Posterior cingulate gyrus (tissue), 11 donors: ENCODE data around the gene PGR.
"Not testable (repeated sequence)": the region's sequence is repeated elsewhere in the genome, so short reads cannot be mapped to it uniquely, and the experiment has no call there.

Source experiments
- DNase-seq, 10 donors: peaks; one replicate each; pipeline versions ENCODE4 v3.0.0 to v3.0.0-alpha.2; 2020 to 2021; ENCODE audit warnings: mixed read lengths in 3 of 10
- intact Hi-C: fragments of 100-400 bp; cut with DNase I; formaldehyde crosslinking; loops from one replicate; pipeline ENCODE4 v1.15.1; 2023

The PGR gene

DNA sequence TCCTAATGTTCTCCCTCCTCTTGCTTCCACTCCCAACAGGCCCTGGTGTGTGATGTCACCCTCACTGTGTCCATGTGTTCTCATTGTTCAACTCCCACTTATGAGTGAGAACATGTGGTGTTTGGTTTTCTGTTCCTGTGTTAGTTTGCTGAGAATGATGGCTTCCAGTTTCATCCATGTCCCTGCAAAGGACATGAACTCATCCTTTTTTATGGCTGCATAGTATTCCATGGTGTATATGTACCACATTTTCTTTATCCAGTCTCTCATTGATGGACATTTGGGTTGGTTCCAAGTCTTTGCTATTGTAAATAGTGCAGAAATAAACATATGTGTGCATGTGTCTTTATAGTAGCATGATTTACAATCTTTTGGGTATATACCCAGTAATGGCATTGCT is 115.9 kb downstream of the PGR start:
- intact Hi-C loops, DNase-seq: not testable (repeated sequence)

GRCh38 chr11:101011881-101012280 is 117.7 kb downstream of the PGR start:
- intact Hi-C loops, result no loop called here
- DNase-seq, result no peak

- DNase-seq, result no peak
- intact Hi-C loops, result no loop called here
These were observed 118.7 kb downstream of the PGR start for GRCh38 chr11:101010899-101011298.

- no peak for DNase-seq
- intact Hi-C loops, result no loop called here
These were observed 119.9 kb downstream of the PGR start for GRCh38 chr11:101009690-101010055.

GRCh38 chr11:101008961-101009689 is 120.5 kb downstream of the PGR start:
- intact Hi-C loops, result no loop called here
- DNase-seq, result no peak

GRCh38 chr11:101003468-101003867 is 126.1 kb downstream of the PGR start:
- DNase-seq, result no peak
- intact Hi-C loops, result no loop called here

GRCh38 chr11:100999756-101000155 is 129.9 kb downstream of the PGR start:
- intact Hi-C loops, result no loop called here
- DNase-seq, result no peak

GRCh38 chr11:100994966-100995365 is 134.6 kb downstream of the PGR start:
- intact Hi-C loops, result no loop called here
- DNase-seq, result no peak

- intact Hi-C loops, result no loop called here
- no peak for DNase-seq
These were observed 138.1 kb downstream of the PGR start for GRCh38 chr11:100991541-100991940.

DNA sequence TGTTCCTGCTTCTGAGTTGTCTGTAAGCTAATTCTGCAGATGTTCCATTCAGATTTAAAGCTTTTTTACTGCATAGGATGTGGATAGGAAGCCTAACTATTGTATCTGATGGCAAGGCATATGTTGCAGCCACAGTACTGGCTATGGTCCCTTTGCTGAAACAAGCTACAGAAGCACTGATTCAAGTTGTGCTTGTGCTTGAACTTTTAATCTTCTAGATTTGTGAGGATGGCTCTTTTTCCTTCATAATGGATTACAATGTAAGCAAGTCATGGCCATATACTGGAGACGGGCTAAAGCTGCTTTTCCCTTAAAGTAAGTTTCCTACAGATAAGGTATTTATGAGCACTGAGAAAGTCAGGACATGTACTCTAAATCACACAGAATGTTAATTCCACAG is 138.7 kb downstream of the PGR start:
- intact Hi-C loops, result no loop called here
- DNase-seq, result no peak

GRCh38 chr11:100984668-100985067 is 144.9 kb downstream of the PGR start:
- intact Hi-C loops, result no loop called here
- no peak for DNase-seq

- no peak for DNase-seq
- intact Hi-C loops, result no loop called here
These were observed 148.3 kb downstream of the PGR start for GRCh38 chr11:100981196-100981824.

- DNase-seq, result no peak
- intact Hi-C loops, result no loop called here
These were observed 149.5 kb downstream of the PGR start for GRCh38 chr11:100980156-100980555.
